ENCODE measurements around the gene NT5C1B. TPM values are rescaled to one million over a fixed set of nuclear protein-coding genes. Genes with fewer than 3 reads are reported as not detected.

NT5C1B gene
- polyA plus RNA-seq, 1 donor from 2014 or later = not detected

DNA sequence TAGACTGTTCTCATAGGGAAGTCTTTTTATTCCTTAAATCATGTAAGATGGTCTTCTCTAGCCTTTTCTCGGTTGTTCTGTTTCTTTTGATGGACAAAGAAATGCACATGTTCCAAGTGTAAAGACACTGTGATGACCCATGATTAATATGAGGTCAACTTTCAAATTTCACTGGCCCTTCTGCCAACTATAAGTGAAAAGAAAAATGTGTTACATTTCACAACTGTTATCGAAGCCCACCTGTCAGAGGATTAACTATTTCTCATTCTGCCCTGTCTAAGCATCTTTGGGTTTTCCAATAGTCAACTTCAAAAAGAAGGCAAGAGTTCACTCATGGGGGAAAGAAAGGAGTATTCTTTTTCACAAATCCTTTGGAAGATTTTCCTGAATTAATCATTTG, 32.2 kb downstream of the NT5C1B start:
- Histone ChIP-seq H3K79me2 (replicated peaks; ENCODE audit: insufficient read depth, low read length) (peaks cover 23% of the 10 kb centered on the region), H3K36me3 (ENCODE audit: insufficient read depth, low read length) (no peaks in the 10 kb centered on the region), H3K9me3 (ENCODE audit: low read length) (no peaks in the 10 kb centered on the region), H3K4me2 (ENCODE audit: low read length) (no peak overlapping the region), H3K9me2 (ENCODE audit: insufficient read depth, low read length) (no peaks in the 10 kb centered on the region), H3F3A (ENCODE audit: insufficient read depth, low read length, poor library complexity, severe bottlenecking) (no peaks in the 10 kb centered on the region), H4K20me1 (ENCODE audit: insufficient read depth) (no peaks in the 10 kb centered on the region), H3K4me3 (ENCODE audit: low read length) (no peak overlapping the region), H3K27ac (ENCODE audit: low read length) (no peak overlapping the region), H2AFZ (ENCODE audit: low read depth, low read length) (no peak overlapping the region), H3K27me3 (ENCODE audit: insufficient read depth, low read depth, low read length) (no peaks in the 10 kb centered on the region), H3K9ac (ENCODE audit: low read length) (no peak overlapping the region)
- no peak for TF ChIP-seq RAD21 (conservative IDR thresholded peaks at IDR 0.05)
- no peak for TF ChIP-seq EP300 (conservative IDR thresholded peaks at IDR 0.05; ENCODE audit: poor library complexity, severe bottlenecking)
- no peak for TF ChIP-seq POLR2AphosphoS5 (IDR thresholded peaks at IDR 0.05)
- no peak for TF ChIP-seq TAF1 (IDR thresholded peaks at IDR 0.05; ENCODE audit: low read depth)
- no peak for TF ChIP-seq CTCF (IDR thresholded peaks at IDR 0.05; ENCODE audit: poor library complexity, severe bottlenecking)
- TF ChIP-seq, protein P1, sequence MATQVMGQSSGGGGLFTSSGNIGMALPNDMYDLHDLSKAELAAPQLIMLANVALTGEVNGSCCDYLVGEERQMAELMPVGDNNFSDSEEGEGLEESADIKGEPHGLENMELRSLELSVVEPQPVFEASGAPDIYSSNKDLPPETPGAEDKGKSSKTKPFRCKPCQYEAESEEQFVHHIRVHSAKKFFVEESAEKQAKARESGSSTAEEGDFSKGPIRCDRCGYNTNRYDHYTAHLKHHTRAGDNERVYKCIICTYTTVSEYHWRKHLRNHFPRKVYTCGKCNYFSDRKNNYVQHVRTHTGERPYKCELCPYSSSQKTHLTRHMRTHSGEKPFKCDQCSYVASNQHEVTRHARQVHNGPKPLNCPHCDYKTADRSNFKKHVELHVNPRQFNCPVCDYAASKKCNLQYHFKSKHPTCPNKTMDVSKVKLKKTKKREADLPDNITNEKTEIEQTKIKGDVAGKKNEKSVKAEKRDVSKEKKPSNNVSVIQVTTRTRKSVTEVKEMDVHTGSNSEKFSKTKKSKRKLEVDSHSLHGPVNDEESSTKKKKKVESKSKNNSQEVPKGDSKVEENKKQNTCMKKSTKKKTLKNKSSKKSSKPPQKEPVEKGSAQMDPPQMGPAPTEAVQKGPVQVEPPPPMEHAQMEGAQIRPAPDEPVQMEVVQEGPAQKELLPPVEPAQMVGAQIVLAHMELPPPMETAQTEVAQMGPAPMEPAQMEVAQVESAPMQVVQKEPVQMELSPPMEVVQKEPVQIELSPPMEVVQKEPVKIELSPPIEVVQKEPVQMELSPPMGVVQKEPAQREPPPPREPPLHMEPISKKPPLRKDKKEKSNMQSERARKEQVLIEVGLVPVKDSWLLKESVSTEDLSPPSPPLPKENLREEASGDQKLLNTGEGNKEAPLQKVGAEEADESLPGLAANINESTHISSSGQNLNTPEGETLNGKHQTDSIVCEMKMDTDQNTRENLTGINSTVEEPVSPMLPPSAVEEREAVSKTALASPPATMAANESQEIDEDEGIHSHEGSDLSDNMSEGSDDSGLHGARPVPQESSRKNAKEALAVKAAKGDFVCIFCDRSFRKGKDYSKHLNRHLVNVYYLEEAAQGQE (IDR thresholded peaks at IDR 0.05; ENCODE audit: borderline replicate concordance) = no peak
- TF ChIP-seq SMC3 (conservative IDR thresholded peaks at IDR 0.05; ENCODE audit: poor library complexity) = no peak
- TF ChIP-seq EZH2 (IDR thresholded peaks at IDR 0.05; ENCODE audit: borderline replicate concordance, insufficient read depth, low read length, poor library complexity, severe bottlenecking) = no peak
- TF ChIP-seq MXI1 (conservative IDR thresholded peaks at IDR 0.05; ENCODE audit: poor library complexity, severe bottlenecking) = no peak

- H3K27ac ChIP-seq (ENCODE audit: low read length) = no peak overlapping the region
- TF ChIP-seq TAF1 (IDR thresholded peaks at IDR 0.05; ENCODE audit: low read depth) (no peak), MXI1 (conservative IDR thresholded peaks at IDR 0.05; ENCODE audit: poor library complexity, severe bottlenecking) (no peak), CTCF (IDR thresholded peaks at IDR 0.05; ENCODE audit: poor library complexity, severe bottlenecking) (no peak), POLR2AphosphoS5 (IDR thresholded peaks at IDR 0.05) (no peak), EP300 (conservative IDR thresholded peaks at IDR 0.05; ENCODE audit: poor library complexity, severe bottlenecking) (no peak), SMC3 (conservative IDR thresholded peaks at IDR 0.05; ENCODE audit: poor library complexity) (no peak), RAD21 (conservative IDR thresholded peaks at IDR 0.05) (no peak), EZH2 (IDR thresholded peaks at IDR 0.05; ENCODE audit: borderline replicate concordance, insufficient read depth, low read length, poor library complexity, severe bottlenecking) (no peak)
- TF ChIP-seq, protein P1 (IDR thresholded peaks at IDR 0.05; ENCODE audit: borderline replicate concordance) = no peak
- no peaks in the 10 kb centered on the region for H3K9me3 ChIP-seq (ENCODE audit: low read length)
- no peaks in the 10 kb centered on the region for H3K36me3 ChIP-seq (ENCODE audit: insufficient read depth, low read length)
- no peaks in the 10 kb centered on the region for H4K20me1 ChIP-seq (ENCODE audit: insufficient read depth)
- H3K4me3 ChIP-seq (ENCODE audit: low read length) = no peak overlapping the region
- H3K79me2 ChIP-seq (replicated peaks; ENCODE audit: insufficient read depth, low read length) = peaks cover under 1% of the 10 kb centered on the region
- no peak overlapping the region for H3K4me2 ChIP-seq (ENCODE audit: low read length)
- H2AFZ ChIP-seq (ENCODE audit: low read depth, low read length) = no peak overlapping the region
- H3K27me3 ChIP-seq (ENCODE audit: insufficient read depth, low read depth, low read length) = no peaks in the 10 kb centered on the region
- H3K9ac ChIP-seq (ENCODE audit: low read length) = no peak overlapping the region
- H3F3A ChIP-seq (ENCODE audit: insufficient read depth, low read length, poor library complexity, severe bottlenecking) = no peaks in the 10 kb centered on the region
- no peaks in the 10 kb centered on the region for H3K9me2 ChIP-seq (ENCODE audit: insufficient read depth, low read length)
Observed at GRCh38 chr2:18552351-18553077, 36.9 kb downstream of the NT5C1B start.

Data from neural cell (in vitro differentiated cells).